ENCODE results near the gene CIC.

Gene CIC

GRCh38 chr19:42309686-42310085 is 40.6 kb downstream of the CIC start:
- no peak overlapping the region for H3K4me2 ChIP-seq (ENCODE audit: low read length, poor library complexity, severe bottlenecking)

DNA sequence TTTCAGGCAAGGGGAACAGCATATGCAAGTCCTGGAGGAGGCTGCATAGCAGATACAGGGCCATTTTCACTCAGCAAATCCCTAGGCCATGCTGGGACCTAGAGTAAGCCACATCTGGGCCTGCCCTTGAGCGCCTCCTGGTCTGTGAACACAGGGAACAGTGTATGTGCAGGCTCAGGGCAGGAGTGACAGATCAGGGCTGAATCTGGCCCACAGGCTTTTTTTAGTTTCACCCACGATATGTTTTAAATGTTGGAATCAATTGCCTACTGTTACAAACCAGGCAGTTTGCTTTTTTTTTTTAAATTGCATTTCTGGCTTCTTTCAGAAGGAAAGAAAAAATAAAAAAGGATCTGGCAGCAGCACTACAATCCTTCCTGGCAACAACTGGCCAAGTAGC is 42.6 kb downstream of the CIC start:
- Histone ChIP-seq H3K4me1 (ENCODE audit: control insufficient read depth, insufficient read depth, low read depth, low read length) (peaks cover 10% of the 10 kb centered on the region), H3K9me3 (ENCODE audit: control insufficient read depth, low read length) (no peaks in the 10 kb centered on the region), H2BK5ac (ENCODE audit: low read depth, low read length, poor library complexity, severe bottlenecking) (no peak overlapping the region), H3K79me1 (replicated peaks; ENCODE audit: low read length, poor library complexity, severe bottlenecking) (no peaks in the 10 kb centered on the region), H3K36me3 (ENCODE audit: control insufficient read depth in 1 of 2, insufficient read depth in 2 of 2, low read depth in 1 of 2, low read length in 2 of 2) (peaks cover 0 to 3% of the 10 kb centered on the region in 2 experiments), H4K8ac (ENCODE audit: low read length) (no peak overlapping the region), H2BK12ac (ENCODE audit: low read length in 2 of 2) (no peak overlapping the region), H2AFZ (ENCODE audit: low read depth, low read length) (no peak overlapping the region), H3K4ac (ENCODE audit: low read depth in 1 of 2, low read length in 2 of 2) (no peak overlapping the region), H2BK15ac (ENCODE audit: low read depth, poor library complexity, severe bottlenecking) (no peak overlapping the region), H3K4me2 (ENCODE audit: low read length, poor library complexity, severe bottlenecking) (no peak overlapping the region), H3K27ac (ENCODE audit: low read length, poor library complexity, severe bottlenecking) (no peak overlapping the region), H3K9ac (ENCODE audit: low read length) (no peak overlapping the region), H4K91ac (ENCODE audit: low read length) (no peak overlapping the region), H3K14ac (ENCODE audit: low read length in 2 of 2) (no peak overlapping the region), H3K4me3 (ENCODE audit: insufficient read depth in 1 of 2, low read depth in 1 of 2, low read length in 2 of 2) (no peak overlapping the region), H3K23ac (ENCODE audit: low read length in 2 of 2) (no peak overlapping the region), H2BK120ac (ENCODE audit: low read depth, low read length) (no peak overlapping the region), H3K27me3 (ENCODE audit: control insufficient read depth in 1 of 2, insufficient read depth in 1 of 2, low read length in 2 of 2) (peaks cover 30 to 31% of the 10 kb centered on the region in 2 experiments), H3K18ac (ENCODE audit: low read depth in 1 of 2, low read length in 2 of 2) (no peak overlapping the region), H2AK5ac (ENCODE audit: low read length, severe bottlenecking) (no peak overlapping the region)
- WGBS, result 45% methylated on average over 1 of the region's 2 CpGs
- DNase-seq, result no peak

More at GRCh38 chr19:42309686-42310085, 40.6 kb downstream of the CIC start:
- H2BK5ac ChIP-seq (ENCODE audit: low read depth, low read length, poor library complexity, severe bottlenecking), result no peak overlapping the region
- H3K23ac ChIP-seq (ENCODE audit: low read length in 2 of 2), result no peak overlapping the region
- WGBS, result 87% methylated on average over 14 of the region's 14 CpGs
- H3K9ac ChIP-seq (ENCODE audit: low read length), result no peak overlapping the region
- H3K36me3 ChIP-seq (ENCODE audit: control insufficient read depth in 1 of 2, insufficient read depth in 2 of 2, low read depth in 1 of 2, low read length in 2 of 2), result peaks cover 0 to 3% of the 10 kb centered on the region in 2 experiments
- peaks cover 23 to 24% of the 10 kb centered on the region in 2 experiments for H3K27me3 ChIP-seq (ENCODE audit: control insufficient read depth in 1 of 2, insufficient read depth in 1 of 2, low read length in 2 of 2)
- H3K4ac ChIP-seq (ENCODE audit: low read depth in 1 of 2, low read length in 2 of 2), result no peak overlapping the region
- no peak overlapping the region for H2AFZ ChIP-seq (ENCODE audit: low read depth, low read length)
- no peak overlapping the region for H4K91ac ChIP-seq (ENCODE audit: low read length)
- no peak for DNase-seq
- no peak overlapping the region for H3K18ac ChIP-seq (ENCODE audit: low read depth in 1 of 2, low read length in 2 of 2)
- H3K4me3 ChIP-seq (ENCODE audit: insufficient read depth in 1 of 2, low read depth in 1 of 2, low read length in 2 of 2), result no peak overlapping the region
- H3K4me1 ChIP-seq (ENCODE audit: control insufficient read depth, insufficient read depth, low read depth, low read length), result peaks cover 10% of the 10 kb centered on the region
- no peak overlapping the region for H4K8ac ChIP-seq (ENCODE audit: low read length)
- H2BK120ac ChIP-seq (ENCODE audit: low read depth, low read length), result no peak overlapping the region
- no peak overlapping the region for H2BK12ac ChIP-seq (ENCODE audit: low read length in 2 of 2)
- H2BK15ac ChIP-seq (ENCODE audit: low read depth, poor library complexity, severe bottlenecking), result no peak overlapping the region
- no peak overlapping the region for H3K27ac ChIP-seq (ENCODE audit: low read length, poor library complexity, severe bottlenecking)
- H3K9me3 ChIP-seq (ENCODE audit: control insufficient read depth, low read length), result no peaks in the 10 kb centered on the region
- H3K79me1 ChIP-seq (replicated peaks; ENCODE audit: low read length, poor library complexity, severe bottlenecking), result no peaks in the 10 kb centered on the region
- no peak overlapping the region for H3K14ac ChIP-seq (ENCODE audit: low read length in 2 of 2)
- H2AK5ac ChIP-seq (ENCODE audit: low read length, severe bottlenecking), result no peak overlapping the region

DNA sequence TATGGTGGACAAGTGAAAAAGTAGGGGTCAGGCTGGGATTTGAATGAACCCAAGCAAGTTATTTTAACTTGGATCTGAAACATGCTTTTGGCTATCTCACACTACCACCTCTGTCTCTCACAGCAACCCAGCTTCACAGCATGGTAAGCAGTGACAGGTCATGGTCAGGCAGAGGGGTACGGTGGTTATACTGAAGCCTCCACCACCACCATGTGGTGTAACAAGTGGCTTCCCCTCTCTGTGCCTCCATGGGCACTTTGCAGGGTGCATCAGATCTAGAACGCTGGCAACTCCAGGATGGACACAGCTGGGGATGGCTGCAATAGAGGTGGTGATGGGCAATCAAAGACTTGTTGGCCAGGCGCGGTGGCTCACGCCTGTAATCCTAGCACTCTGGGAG is 43.3 kb downstream of the CIC start:
- Histone ChIP-seq H3K79me1 (replicated peaks; ENCODE audit: low read length, poor library complexity, severe bottlenecking) (no peaks in the 10 kb centered on the region), H3K4me1 (ENCODE audit: control insufficient read depth, insufficient read depth, low read depth, low read length) (peaks cover 10% of the 10 kb centered on the region), H3K4me3 (ENCODE audit: insufficient read depth in 1 of 2, low read depth in 1 of 2, low read length in 2 of 2) (no peak overlapping the region), H3K18ac (ENCODE audit: low read depth in 1 of 2, low read length in 2 of 2) (no peak overlapping the region), H2AK5ac (ENCODE audit: low read length, severe bottlenecking) (no peak overlapping the region), H3K9me3 (ENCODE audit: control insufficient read depth, low read length) (no peaks in the 10 kb centered on the region), H3K9ac (ENCODE audit: low read length) (no peak overlapping the region), H3K27me3 (ENCODE audit: control insufficient read depth in 1 of 2, insufficient read depth in 1 of 2, low read length in 2 of 2) (peaks cover 35% of the 10 kb centered on the region in 2 experiments), H2AFZ (ENCODE audit: low read depth, low read length) (no peak overlapping the region), H2BK5ac (ENCODE audit: low read depth, low read length, poor library complexity, severe bottlenecking) (no peak overlapping the region), H2BK120ac (ENCODE audit: low read depth, low read length) (no peak overlapping the region), H2BK12ac (ENCODE audit: low read length in 2 of 2) (no peak overlapping the region), H4K8ac (ENCODE audit: low read length) (no peak overlapping the region), H3K23ac (ENCODE audit: low read length in 2 of 2) (no peak overlapping the region), H3K36me3 (ENCODE audit: control insufficient read depth in 1 of 2, insufficient read depth in 2 of 2, low read depth in 1 of 2, low read length in 2 of 2) (peaks cover 0 to 3% of the 10 kb centered on the region in 2 experiments), H2BK15ac (ENCODE audit: low read depth, poor library complexity, severe bottlenecking) (no peak overlapping the region), H4K91ac (ENCODE audit: low read length) (no peak overlapping the region), H3K4ac (ENCODE audit: low read depth in 1 of 2, low read length in 2 of 2) (no peak overlapping the region), H3K14ac (ENCODE audit: low read length in 2 of 2) (no peak overlapping the region), H3K27ac (ENCODE audit: low read length, poor library complexity, severe bottlenecking) (no peak overlapping the region), H3K4me2 (ENCODE audit: low read length, poor library complexity, severe bottlenecking) (no peak overlapping the region)
- DNase-seq, result no peak
- WGBS, result 92% methylated on average over 5 of the region's 5 CpGs

DNA sequence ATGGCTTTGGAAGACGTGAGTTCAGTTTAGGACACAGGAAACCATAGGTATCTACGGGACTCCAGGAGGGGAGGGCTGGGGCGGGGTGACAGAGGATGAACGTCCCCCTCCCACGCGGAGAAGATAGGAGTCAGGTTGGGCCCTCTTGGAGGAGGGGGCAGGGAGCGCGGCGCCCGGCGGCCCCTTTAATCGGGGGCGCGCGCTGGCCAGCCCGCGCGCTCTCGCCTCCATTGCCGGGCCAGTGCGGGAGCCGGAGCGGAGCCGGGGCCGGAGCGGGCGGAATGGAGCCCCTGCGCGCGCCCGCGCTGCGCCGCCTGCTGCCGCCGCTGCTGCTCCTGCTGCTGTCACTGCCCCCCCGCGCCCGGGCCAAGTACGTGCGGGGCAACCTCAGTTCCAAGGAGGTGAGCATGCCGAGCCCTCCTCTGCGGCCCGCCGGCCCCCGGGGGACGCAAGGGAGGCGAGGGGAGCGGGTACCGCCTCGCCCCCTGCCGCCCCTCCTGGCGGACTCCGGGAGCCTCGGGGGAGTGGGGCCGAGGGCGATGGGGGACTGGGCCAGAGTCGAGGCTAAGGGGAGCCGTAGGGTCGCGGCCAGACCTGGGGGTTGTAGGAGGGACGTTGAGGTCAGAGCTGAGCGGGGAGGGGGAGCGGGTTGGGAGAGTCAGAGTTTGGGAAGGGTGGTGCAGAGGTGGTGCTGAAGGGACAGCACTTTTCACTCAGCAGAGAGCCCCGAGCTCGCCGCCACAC is 44.2 kb downstream of the CIC start, which contains the start of gene TMEM145:
TMEM145 (plus strand) TSS at position 214 of the 744 bp plus-strand sequence; CDS start at position 282, 68 bp downstream.
- H3K4me2 ChIP-seq (ENCODE audit: low read length, poor library complexity, severe bottlenecking), result peak within 1 kb of the TSS; percentile 96
- H3K23ac ChIP-seq (ENCODE audit: low read length in 2 of 2), result no peak within 1 kb of the TSS
- peak; percentile 64 for DNase-seq
- no peaks in the 10 kb centered on the region for H3K79me1 ChIP-seq (replicated peaks; ENCODE audit: low read length, poor library complexity, severe bottlenecking)
- H2BK120ac ChIP-seq (ENCODE audit: low read depth, low read length), result no peak within 1 kb of the TSS
- peak within 1 kb of the TSS; percentile 54 to 68 for H3K4me3 ChIP-seq (ENCODE audit: insufficient read depth in 1 of 2, low read depth in 1 of 2, low read length in 2 of 2)
- H2BK12ac ChIP-seq (ENCODE audit: low read length in 2 of 2), result no peak within 1 kb of the TSS
- H3K18ac ChIP-seq (ENCODE audit: low read depth in 1 of 2, low read length in 2 of 2), result peak within 1 kb of the TSS in 1 of 2 experiments; percentile 41
- H3K14ac ChIP-seq (ENCODE audit: low read length in 2 of 2), result no peak within 1 kb of the TSS
- H3K9ac ChIP-seq (ENCODE audit: low read length), result no peak within 1 kb of the TSS
- no peak within 1 kb of the TSS for H2BK15ac ChIP-seq (ENCODE audit: low read depth, poor library complexity, severe bottlenecking)
- H2AK5ac ChIP-seq (ENCODE audit: low read length, severe bottlenecking), result no peak within 1 kb of the TSS
- H2BK5ac ChIP-seq (ENCODE audit: low read depth, low read length, poor library complexity, severe bottlenecking), result no peak within 1 kb of the TSS
- H3K4ac ChIP-seq (ENCODE audit: low read depth in 1 of 2, low read length in 2 of 2), result no peak within 1 kb of the TSS
- peaks cover 35% of the 10 kb centered on the region in 2 experiments for H3K27me3 ChIP-seq (ENCODE audit: control insufficient read depth in 1 of 2, insufficient read depth in 1 of 2, low read length in 2 of 2)
- peaks cover 0 to 3% of the 10 kb centered on the region in 2 experiments for H3K36me3 ChIP-seq (ENCODE audit: control insufficient read depth in 1 of 2, insufficient read depth in 2 of 2, low read depth in 1 of 2, low read length in 2 of 2)
- H4K8ac ChIP-seq (ENCODE audit: low read length), result no peak within 1 kb of the TSS
- no peak within 1 kb of the TSS for H2AFZ ChIP-seq (ENCODE audit: low read depth, low read length)
- H3K4me1 ChIP-seq (ENCODE audit: control insufficient read depth, insufficient read depth, low read depth, low read length), result peaks cover 10% of the 10 kb centered on the region
- no peak within 1 kb of the TSS for H4K91ac ChIP-seq (ENCODE audit: low read length)
- H3K9me3 ChIP-seq (ENCODE audit: control insufficient read depth, low read length), result no peaks in the 10 kb centered on the region
- H3K27ac ChIP-seq (ENCODE audit: low read length, poor library complexity, severe bottlenecking), result no peak within 1 kb of the TSS
- 2% methylated on average over 66 of the region's 67 CpGs for WGBS

Data from mesenchymal stem cell (in vitro differentiated cells and primary cell).